ENCODE measurements around the gene ZSWIM3. TPM values are rescaled to one million over a fixed set of nuclear protein-coding genes. Genes with fewer than 3 reads are reported as not detected.

Gene ZSWIM3
- total RNA-seq, 1 donor from 2014 or later = 3.7 TPM

- TF ChIP-seq CTCF (IDR thresholded peaks at IDR 0.05; ENCODE audit: insufficient read depth, low read length, severe bottlenecking) = no peak
- H3K27me3 ChIP-seq (ENCODE audit: control insufficient read depth, insufficient read depth, low read length) = no peaks in the 10 kb centered on the region
- DNase-seq (ENCODE audit: low read depth) (peak; percentile 93), FAIRE-seq (no peak)
- H3K36me3 ChIP-seq (ENCODE audit: control insufficient read depth, insufficient read depth, low read length) = peaks cover 11% of the 10 kb centered on the region
- H3K4me3 ChIP-seq (ENCODE audit: low read depth, low read length) = no peak overlapping the region
Observed at GRCh38 chr20:45905505-45906079, 48.2 kb downstream of the ZSWIM3 start.

- FAIRE-seq (no peak), DNase-seq (ENCODE audit: low read depth) (no peak)
- no peaks in the 10 kb centered on the region for H3K27me3 ChIP-seq (ENCODE audit: control insufficient read depth, insufficient read depth, low read length)
- no peak for TF ChIP-seq CTCF (IDR thresholded peaks at IDR 0.05; ENCODE audit: insufficient read depth, low read length, severe bottlenecking)
- no peak overlapping the region for H3K4me3 ChIP-seq (ENCODE audit: low read depth, low read length)
- H3K36me3 ChIP-seq (ENCODE audit: control insufficient read depth, insufficient read depth, low read length) = peaks cover 8% of the 10 kb centered on the region
Observed at GRCh38 chr20:45907219-45907948, 50.0 kb downstream of the ZSWIM3 start.

DNA sequence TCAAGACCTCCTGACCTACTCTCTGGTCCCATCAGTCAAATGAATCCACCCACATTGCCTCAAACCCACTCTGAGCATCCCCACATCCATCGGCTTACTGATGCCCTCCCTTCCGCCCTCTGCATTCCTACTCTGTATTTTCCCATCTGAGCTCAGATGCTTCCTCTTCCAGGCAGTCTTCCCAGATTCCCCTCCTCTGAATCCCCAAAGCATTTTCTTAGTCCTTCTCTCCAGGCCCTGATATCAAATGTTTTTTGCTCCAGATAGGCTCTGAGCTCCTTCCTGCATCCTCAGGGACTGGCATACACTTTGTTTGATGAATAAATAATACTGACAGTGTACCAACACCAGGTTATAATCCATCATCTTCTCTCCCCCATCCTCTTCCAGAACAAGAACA, 50.7 kb downstream of the ZSWIM3 start:
- no peaks in the 10 kb centered on the region for H3K27me3 ChIP-seq (ENCODE audit: control insufficient read depth, insufficient read depth, low read length)
- no peak for TF ChIP-seq CTCF (IDR thresholded peaks at IDR 0.05; ENCODE audit: insufficient read depth, low read length, severe bottlenecking)
- peaks cover 6% of the 10 kb centered on the region for H3K36me3 ChIP-seq (ENCODE audit: control insufficient read depth, insufficient read depth, low read length)
- DNase-seq (ENCODE audit: low read depth) = no peak
- FAIRE-seq = no peak
- no peak overlapping the region for H3K4me3 ChIP-seq (ENCODE audit: low read depth, low read length)

- TF ChIP-seq CTCF (IDR thresholded peaks at IDR 0.05; ENCODE audit: insufficient read depth, low read length, severe bottlenecking) = no peak
- no peaks in the 10 kb centered on the region for H3K27me3 ChIP-seq (ENCODE audit: control insufficient read depth, insufficient read depth, low read length)
- no peak overlapping the region for H3K4me3 ChIP-seq (ENCODE audit: low read depth, low read length)
- H3K36me3 ChIP-seq (ENCODE audit: control insufficient read depth, insufficient read depth, low read length) = peaks cover 5% of the 10 kb centered on the region
- DNase-seq (ENCODE audit: low read depth) (no peak), FAIRE-seq (no peak)
Observed at GRCh38 chr20:45909336-45909808, 52.0 kb downstream of the ZSWIM3 start.

- no peak for FAIRE-seq
- TF ChIP-seq CTCF (IDR thresholded peaks at IDR 0.05; ENCODE audit: insufficient read depth, low read length, severe bottlenecking) = no peak
- H3K27me3 ChIP-seq (ENCODE audit: control insufficient read depth, insufficient read depth, low read length) = no peaks in the 10 kb centered on the region
- no peak overlapping the region for H3K4me3 ChIP-seq (ENCODE audit: low read depth, low read length)
- DNase-seq (ENCODE audit: low read depth) = no peak
- H3K36me3 ChIP-seq (ENCODE audit: control insufficient read depth, insufficient read depth, low read length) = no peaks in the 10 kb centered on the region
Observed at GRCh38 chr20:45909817-45910669, 52.6 kb downstream of the ZSWIM3 start.
